ES-I3 (cell line): ENCODE results near the gene C1QL1.

Experiments used
- H3K36me3 ChIP-seq: 2 replicates; pipeline ENCODE4 v1.6.1; 2013; ENCODE audit warnings: mild to moderate bottlenecking, low read length, control low read depth, moderate library complexity; ENCODE audit not compliant: insufficient read depth
- H3K4me1 ChIP-seq: 2 replicates; pipeline ENCODE4 v1.6.1; 2013; ENCODE audit warnings: mild to moderate bottlenecking, control low read depth, low read length; ENCODE audit not compliant: insufficient read depth
- H3K9ac ChIP-seq: 2 replicates; pipeline ENCODE4 v1.6.1; 2013; ENCODE audit warnings: low read depth, mild to moderate bottlenecking, low read length, moderate library complexity
- H3K9me3 ChIP-seq: 2 replicates; pipeline ENCODE4 v1.6.1; 2013; ENCODE audit warnings: mild to moderate bottlenecking, low read length, moderate library complexity; ENCODE audit not compliant: control insufficient read depth, insufficient read depth

C1QL1 gene

GRCh38 chr17:44998646-44999045 lies 30.5 kb upstream of the C1QL1 start:
- no peaks in the 10 kb centered on the region for H3K36me3 ChIP-seq
- H3K9ac ChIP-seq, result no peak overlapping the region
- H3K4me1 ChIP-seq, result peaks cover 2% of the 10 kb centered on the region
- H3K9me3 ChIP-seq, result no peaks in the 10 kb centered on the region; the same call in 1 of the 2 replicates

DNA sequence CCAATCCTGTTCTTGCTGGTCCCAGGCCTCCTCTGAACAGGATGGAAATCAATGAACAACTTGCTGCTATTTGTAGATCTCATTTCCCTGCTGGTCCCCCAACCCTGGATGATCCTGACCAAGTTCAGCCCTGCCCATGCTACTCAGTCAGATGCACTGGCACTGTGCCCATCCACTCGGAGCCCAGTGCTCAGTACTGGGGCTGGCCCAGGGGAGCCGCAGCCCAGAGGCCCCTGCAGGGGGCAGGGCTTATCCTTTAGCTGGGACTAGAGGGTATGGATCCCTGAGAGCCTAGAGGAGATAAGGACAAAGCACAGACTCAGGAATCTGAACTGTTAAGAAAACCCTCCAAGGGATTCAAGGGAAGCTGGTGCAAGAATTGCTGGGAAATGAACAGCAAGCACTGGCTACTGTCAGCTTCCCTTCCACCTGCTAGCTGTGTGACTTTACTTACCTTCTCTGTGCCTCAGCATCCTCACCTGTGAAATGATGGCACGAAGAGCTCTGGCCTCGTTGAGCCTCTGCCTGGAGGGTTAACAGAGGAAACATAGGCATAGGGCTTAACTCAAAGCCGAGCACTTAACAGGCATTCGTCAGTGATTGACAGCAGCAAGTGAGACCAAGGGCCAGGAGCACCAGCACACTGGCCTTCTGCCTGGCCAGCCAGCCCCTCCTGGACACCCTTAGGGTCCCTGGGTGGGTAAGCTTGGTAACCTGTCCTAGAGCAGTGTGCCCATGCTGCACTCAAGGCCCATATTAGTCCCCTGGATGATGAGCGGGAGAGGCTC lies 29.8 kb upstream of the C1QL1 start:
- Histone ChIP-seq H3K9ac (no peak overlapping the region), H3K9me3 (no peaks in the 10 kb centered on the region; the same call in 1 of the 2 replicates), H3K36me3 (no peaks in the 10 kb centered on the region), H3K4me1 (no peaks in the 10 kb centered on the region; the same call in 1 of the 2 replicates)

- no peak overlapping the region for H3K9ac ChIP-seq
- no peaks in the 10 kb centered on the region; the same call in 1 of the 2 replicates for H3K9me3 ChIP-seq
- H3K4me1 ChIP-seq, result peaks cover 5% of the 10 kb centered on the region; the same call in 1 of the 2 replicates
- no peaks in the 10 kb centered on the region for H3K36me3 ChIP-seq
Observed at GRCh38 chr17:44996304-44996703, 28.2 kb upstream of the C1QL1 start.

- Histone ChIP-seq H3K36me3 (no peaks in the 10 kb centered on the region), H3K4me1 (peaks cover 9% of the 10 kb centered on the region; the same call in 1 of the 2 replicates), H3K9me3 (no peaks in the 10 kb centered on the region; the same call in 1 of the 2 replicates), H3K9ac (no peak overlapping the region)
Observed at GRCh38 chr17:44995436-44996001, 27.4 kb upstream of the C1QL1 start.

DNA sequence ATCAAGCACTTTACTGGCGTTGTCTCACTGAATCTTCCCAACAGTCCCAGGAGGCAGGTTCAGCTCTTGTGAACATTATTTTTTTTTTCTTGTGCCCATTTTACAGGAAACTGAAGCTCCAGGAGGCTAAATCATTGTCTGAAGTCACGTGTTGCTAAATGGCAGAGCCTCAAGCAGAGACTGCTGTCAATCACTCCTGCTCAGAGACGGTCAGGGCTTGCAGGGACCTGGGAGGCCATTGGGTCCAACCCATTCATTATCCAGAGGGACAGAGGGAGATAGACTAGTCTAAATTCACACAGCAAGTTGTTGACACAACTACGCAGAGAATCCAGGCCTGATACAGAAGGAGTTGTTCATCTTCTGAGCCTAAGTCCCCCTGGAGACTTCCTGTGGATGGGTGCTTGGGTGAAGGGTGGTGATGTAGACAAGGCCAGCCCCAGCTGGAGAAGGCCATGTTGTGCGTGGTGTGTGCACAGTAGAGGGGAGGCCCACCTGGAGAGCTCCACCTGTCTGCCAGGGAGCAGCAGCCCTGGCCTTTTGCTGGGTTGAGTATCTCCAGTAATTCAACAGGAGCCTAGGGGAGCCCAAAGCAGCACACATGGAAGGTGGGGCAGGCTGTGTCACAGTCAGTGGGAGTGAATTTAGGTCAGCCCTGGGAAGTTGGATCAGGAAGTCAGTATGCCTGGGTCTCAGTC lies 24.3 kb upstream of the C1QL1 start:
- Histone ChIP-seq H3K4me1 (0 out of 2 replicates have a peak, but pooled peaks cover 9% of the 10 kb centered on the region), H3K9ac (no peak overlapping the region), H3K36me3 (no peaks in the 10 kb centered on the region), H3K9me3 (no peaks in the 10 kb centered on the region)

DNA sequence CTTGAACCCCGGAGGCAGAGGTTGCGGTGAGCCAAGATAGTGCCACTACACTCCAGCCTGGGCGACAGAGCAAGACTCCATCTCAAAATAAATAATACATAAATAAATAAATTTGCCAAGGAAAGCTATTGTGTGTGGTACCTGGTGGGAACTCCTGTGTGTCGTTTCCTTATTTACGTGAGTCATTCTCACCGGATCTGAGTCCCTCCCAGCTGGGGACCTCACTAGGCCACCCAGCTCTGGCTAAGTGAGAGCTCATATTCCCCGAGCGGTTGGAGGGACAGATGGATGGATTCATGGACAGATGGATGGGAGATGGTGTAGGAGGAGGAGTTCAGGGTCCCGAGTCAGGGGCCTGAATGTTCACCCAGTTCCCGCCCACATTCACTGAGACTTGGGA lies 22.9 kb upstream of the C1QL1 start:
- Histone ChIP-seq H3K36me3 (no peaks in the 10 kb centered on the region), H3K9ac (no peak overlapping the region), H3K9me3 (no peaks in the 10 kb centered on the region), H3K4me1 (0 out of 2 replicates have a peak, but pooled peaks cover 9% of the 10 kb centered on the region)

- H3K36me3 ChIP-seq, result no peaks in the 10 kb centered on the region
- H3K9ac ChIP-seq, result no peak overlapping the region
- H3K4me1 ChIP-seq, result 0 out of 2 replicates have a peak, but pooled peaks cover 9% of the 10 kb centered on the region
- no peaks in the 10 kb centered on the region for H3K9me3 ChIP-seq
Observed at GRCh38 chr17:44989552-44990138, 21.5 kb upstream of the C1QL1 start.

DNA sequence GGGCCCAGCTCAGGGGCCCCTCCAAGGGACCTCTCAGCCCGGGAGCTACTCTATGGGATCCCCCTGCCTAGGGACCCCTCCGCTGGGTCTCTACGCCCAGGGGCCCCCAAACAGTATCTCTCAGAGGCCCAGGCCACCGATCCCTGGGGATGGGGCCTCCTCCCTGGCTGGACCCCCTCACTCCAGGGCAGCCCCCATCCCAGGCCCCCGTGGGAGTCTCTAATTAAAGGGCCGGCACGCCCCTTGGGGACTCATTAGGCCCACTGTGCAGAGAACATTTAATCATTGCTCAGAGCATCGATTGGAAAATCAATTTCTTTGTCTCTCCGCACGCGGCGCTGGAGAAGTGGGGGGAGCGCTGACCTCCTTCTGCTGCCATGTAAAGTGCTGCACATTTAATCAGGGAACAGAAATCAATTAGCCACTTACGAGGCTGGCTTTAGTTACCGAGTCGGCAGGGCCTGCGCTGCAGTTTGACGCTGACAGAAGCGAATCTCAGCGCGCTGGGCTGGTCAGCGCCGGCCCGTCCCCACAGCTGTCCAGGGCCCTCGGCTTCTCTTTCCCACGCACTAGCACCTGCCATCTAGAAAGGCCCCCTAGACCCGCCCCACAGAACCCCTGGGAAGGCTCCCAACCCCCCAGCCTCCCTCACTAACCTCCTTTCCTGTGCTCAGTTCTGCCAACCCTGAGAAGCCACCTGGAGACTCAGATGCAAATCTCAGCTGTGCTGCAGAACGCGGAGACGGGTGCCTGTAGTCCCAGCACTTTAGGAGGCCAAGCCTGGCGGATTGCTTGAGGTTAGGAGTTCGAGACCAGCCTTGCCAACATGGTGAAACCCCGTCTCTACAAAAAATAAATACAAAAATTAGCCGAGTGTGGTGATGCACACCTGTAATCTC lies 20.2 kb upstream of the C1QL1 start:
- Histone ChIP-seq H3K4me1 (0 out of 2 replicates have a peak, but pooled peaks cover 9% of the 10 kb centered on the region), H3K36me3 (no peaks in the 10 kb centered on the region), H3K9me3 (no peaks in the 10 kb centered on the region), H3K9ac (peak overlapping the region; percentile 58; the same call in 1 of the 2 replicates)

DNA sequence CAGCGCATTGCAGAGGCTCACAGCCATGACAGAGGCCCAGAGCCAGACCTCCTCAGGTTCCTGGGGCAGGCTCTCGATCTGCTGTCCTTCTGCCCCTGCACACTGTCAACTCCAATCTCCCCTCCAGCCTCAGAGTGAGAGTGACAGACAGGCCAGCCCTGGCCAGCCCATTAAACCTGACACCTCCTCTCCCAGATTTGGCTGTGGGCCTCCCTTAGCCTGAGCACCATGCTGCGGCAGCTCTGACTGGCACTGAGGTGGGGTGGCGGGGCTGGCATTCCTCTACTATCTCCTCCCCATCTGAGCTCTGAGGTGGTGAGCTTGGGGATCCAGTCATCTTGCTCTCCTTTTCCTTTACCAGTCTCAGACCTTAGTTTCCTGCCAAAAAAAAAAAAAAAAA lies 15.5 kb upstream of the C1QL1 start:
- Histone ChIP-seq H3K9me3 (no peaks in the 10 kb centered on the region), H3K9ac (no peak overlapping the region), H3K4me1 (peaks cover 5% of the 10 kb centered on the region; the same call in 1 of the 2 replicates), H3K36me3 (no peaks in the 10 kb centered on the region)

DNA sequence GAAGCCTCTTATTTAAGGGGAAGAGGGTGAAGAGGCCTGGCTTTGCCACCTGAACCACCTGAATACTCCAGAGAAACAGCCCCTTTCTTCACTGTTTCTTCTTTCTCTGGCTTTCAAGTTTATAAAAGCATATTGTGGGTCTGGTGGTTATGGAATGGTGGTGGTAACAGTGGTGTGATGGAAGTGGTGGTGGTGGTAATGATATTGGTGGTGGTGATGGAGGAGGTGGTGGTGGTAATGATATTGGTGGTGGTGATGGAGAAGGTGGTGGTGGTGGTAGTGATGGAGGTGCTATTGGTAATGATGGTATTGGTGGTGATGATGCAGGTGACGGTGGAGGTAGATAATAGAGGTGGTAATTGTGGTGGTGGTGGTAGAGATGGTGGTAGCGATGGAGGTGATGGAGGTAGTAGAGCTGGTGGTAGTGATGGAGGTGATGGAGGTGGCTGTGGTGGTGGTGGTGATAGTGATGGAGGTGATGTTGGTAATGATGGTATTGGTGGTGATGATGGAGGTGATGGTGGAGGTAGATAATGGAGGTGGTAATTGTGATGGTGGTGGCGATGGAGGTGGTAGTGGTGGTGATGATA lies 14.1 kb upstream of the C1QL1 start:
- peaks cover 17% of the 10 kb centered on the region for H3K4me1 ChIP-seq
- no peaks in the 10 kb centered on the region for H3K9me3 ChIP-seq
- no peaks in the 10 kb centered on the region for H3K36me3 ChIP-seq
- no peak overlapping the region for H3K9ac ChIP-seq

GRCh38 chr17:44981221-44981968 lies 13.3 kb upstream of the C1QL1 start:
- peaks cover 18% of the 10 kb centered on the region for H3K4me1 ChIP-seq
- H3K36me3 ChIP-seq, result no peaks in the 10 kb centered on the region
- no peaks in the 10 kb centered on the region for H3K9me3 ChIP-seq
- no peak overlapping the region for H3K9ac ChIP-seq

DNA sequence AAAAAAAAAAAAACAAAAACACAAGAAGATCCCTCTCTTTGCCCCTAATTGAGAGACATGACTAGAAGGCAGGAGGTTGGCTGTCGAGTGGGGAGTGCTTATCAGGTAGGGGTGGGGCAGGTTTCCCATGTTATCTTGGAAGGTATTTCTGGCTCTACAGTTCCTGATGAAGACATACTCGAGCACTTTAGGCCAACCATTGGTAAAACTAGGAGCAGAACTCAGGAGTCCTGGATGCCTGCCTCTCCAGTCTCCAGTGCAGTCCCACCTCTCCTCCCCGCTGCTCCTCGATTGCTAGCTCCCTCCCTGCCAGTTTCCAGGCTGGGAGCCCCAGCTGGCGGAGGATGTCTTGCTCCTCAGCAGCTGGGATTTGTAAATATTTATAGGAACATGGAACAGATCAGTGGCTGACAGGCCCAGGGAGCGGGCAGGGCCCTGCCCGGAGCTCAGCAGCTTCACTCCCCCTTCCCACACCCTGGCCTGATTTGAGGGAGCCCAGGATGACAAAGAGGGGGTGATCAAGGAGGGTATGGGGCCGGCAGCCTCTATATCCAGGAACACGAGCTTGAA lies 11.4 kb upstream of the C1QL1 start:
- no peak overlapping the region for H3K9ac ChIP-seq
- H3K9me3 ChIP-seq, result no peaks in the 10 kb centered on the region
- H3K4me1 ChIP-seq, result peaks cover 18% of the 10 kb centered on the region
- H3K36me3 ChIP-seq, result no peaks in the 10 kb centered on the region
